IPS DF 6.9 (cell line): Measurements from ENCODE around the gene HKDC1.

Experiments
- DNase-seq: peaks from one replicate; pipeline ENCODE4 v3.0.0-alpha.2; 2013; ENCODE audit warnings: low read depth, low spot score
- H3K27ac ChIP-seq: one replicate; pipeline ENCODE4 v1.5.1; 2013; ENCODE audit warnings: low read length, control low read depth
- H3K27me3 ChIP-seq: 2 replicates; pipeline ENCODE4 v1.6.1; 2013; ENCODE audit warnings: mild to moderate bottlenecking, low read length; ENCODE audit not compliant: control insufficient read depth, insufficient read depth
- H3K36me3 ChIP-seq: 2 replicates; pipeline ENCODE4 v1.6.1; 2013; ENCODE audit warnings: low read length; ENCODE audit not compliant: control insufficient read depth, insufficient read depth
- H3K4me1 ChIP-seq: 2 replicates; pipeline ENCODE4 v1.6.1; 2013; ENCODE audit warnings: low read length; ENCODE audit not compliant: control insufficient read depth, insufficient read depth
- H3K4me3 ChIP-seq: 2 replicates; pipeline ENCODE4 v1.5.1; 2013; ENCODE audit warnings: mild to moderate bottlenecking, low read length
- H3K9me3 ChIP-seq: 2 replicates; pipeline ENCODE4 v1.6.1; 2013; ENCODE audit warnings: low read length, inconsistent platforms; ENCODE audit not compliant: control insufficient read depth, insufficient read depth
- WGBS: extraction: QIAGEN DNeasy Blood & Tissue Kit; methylation state at CpG from one replicate; pipeline ENCODE4 v1.1.7; 2013; ENCODE audit warnings: mixed read lengths, missing lambda C conversion rate; ENCODE audit not compliant: insufficient read length, insufficient coverage; 5-methylcytosine and 5-hydroxymethylcytosine counted together

Gene HKDC1

GRCh38 chr10:69229616-69229916, 9.4 kb downstream of the HKDC1 start:
- Histone ChIP-seq H3K4me1 (no peaks in the 10 kb centered on the region), H3K36me3 (no peaks in the 10 kb centered on the region), H3K9me3 (no peaks in the 10 kb centered on the region), H3K4me3 (no peak overlapping the region), H3K27ac (no peak overlapping the region), H3K27me3 (no peaks in the 10 kb centered on the region)
- no peak for DNase-seq
- no CpG with 5 or more reads among the region's 8 CpGs for WGBS

- no peak for DNase-seq
- WGBS, result no CpG with 5 or more reads among the region's 5 CpGs
- H3K4me3 ChIP-seq, result no peak overlapping the region
- H3K9me3 ChIP-seq, result no peaks in the 10 kb centered on the region
- no peaks in the 10 kb centered on the region for H3K36me3 ChIP-seq
- no peaks in the 10 kb centered on the region for H3K4me1 ChIP-seq
- no peak overlapping the region for H3K27ac ChIP-seq
- no peaks in the 10 kb centered on the region for H3K27me3 ChIP-seq
Measured at GRCh38 chr10:69230128-69230527, 10.0 kb downstream of the HKDC1 start.

- Histone ChIP-seq H3K36me3 (no peaks in the 10 kb centered on the region), H3K9me3 (no peaks in the 10 kb centered on the region), H3K27ac (no peak overlapping the region), H3K27me3 (no peaks in the 10 kb centered on the region), H3K4me1 (no peaks in the 10 kb centered on the region), H3K4me3 (no peak overlapping the region)
- DNase-seq, result no peak
- no CpG with 5 or more reads among the region's 9 CpGs for WGBS
Measured at GRCh38 chr10:69232252-69232651, 12.1 kb downstream of the HKDC1 start.

DNA sequence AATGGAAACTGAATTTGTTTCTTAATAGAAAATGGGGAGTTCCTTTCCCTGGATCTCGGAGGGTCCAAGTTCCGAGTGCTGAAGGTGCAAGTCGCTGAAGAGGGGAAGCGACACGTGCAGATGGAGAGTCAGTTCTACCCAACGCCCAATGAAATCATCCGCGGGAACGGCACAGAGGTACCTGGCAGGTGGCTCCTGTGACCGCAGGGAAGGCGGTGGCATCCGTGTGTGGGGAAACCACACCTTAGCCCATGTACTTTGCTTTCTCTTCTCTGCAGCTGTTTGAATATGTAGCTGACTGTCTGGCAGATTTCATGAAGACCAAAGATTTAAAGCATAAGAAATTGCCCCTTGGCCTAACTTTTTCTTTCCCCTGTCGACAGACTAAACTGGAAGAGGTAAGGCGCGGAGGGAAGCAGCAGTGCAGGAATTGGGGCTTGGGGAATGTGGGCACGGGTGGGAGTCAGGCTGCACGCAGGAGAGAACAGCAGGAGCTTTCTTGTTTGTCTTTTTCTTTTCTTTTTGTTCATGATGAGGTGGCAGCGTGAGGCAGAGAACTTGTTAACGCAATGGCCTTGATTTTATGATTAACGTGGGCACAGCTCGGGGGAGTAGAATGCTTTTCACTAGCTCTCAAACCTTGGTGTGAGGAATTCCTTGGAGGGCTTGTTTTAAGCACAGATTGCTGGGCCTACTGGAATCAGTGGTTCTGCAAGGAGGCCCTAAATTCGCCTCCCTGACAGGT, 12.8 kb downstream of the HKDC1 start:
- no peaks in the 10 kb centered on the region for H3K27me3 ChIP-seq
- H3K27ac ChIP-seq, result no peak overlapping the region
- no peak for DNase-seq
- no peaks in the 10 kb centered on the region for H3K9me3 ChIP-seq
- no peak overlapping the region for H3K4me3 ChIP-seq
- no peaks in the 10 kb centered on the region for H3K36me3 ChIP-seq
- no CpG with 5 or more reads among the region's 22 CpGs for WGBS
- H3K4me1 ChIP-seq, result no peaks in the 10 kb centered on the region

DNA sequence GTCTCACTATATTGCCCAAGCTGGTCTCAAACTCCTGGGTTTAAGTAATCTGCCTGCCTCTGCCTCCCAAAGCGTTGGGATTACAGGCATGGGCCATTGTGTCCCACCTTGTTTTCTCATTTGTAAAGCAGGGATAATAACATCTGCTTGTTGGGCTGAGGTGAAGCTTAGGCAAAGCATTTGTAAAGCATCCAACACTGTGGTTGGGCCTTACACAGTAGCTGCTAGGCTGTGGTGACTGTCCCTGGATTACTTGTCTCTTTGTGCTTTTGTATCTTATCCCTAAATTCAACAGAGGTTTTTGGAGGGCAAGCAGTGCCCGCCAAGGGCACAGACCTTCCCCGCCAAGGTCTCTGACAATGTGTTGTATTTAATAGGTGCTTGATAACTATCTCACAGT, 14.3 kb downstream of the HKDC1 start:
- H3K27me3 ChIP-seq, result no peaks in the 10 kb centered on the region
- H3K36me3 ChIP-seq, result no peaks in the 10 kb centered on the region
- no peak overlapping the region for H3K4me3 ChIP-seq
- no CpG with 5 or more reads among the region's 3 CpGs for WGBS
- DNase-seq, result no peak
- H3K4me1 ChIP-seq, result no peaks in the 10 kb centered on the region
- H3K9me3 ChIP-seq, result no peaks in the 10 kb centered on the region
- no peak overlapping the region for H3K27ac ChIP-seq

DNA sequence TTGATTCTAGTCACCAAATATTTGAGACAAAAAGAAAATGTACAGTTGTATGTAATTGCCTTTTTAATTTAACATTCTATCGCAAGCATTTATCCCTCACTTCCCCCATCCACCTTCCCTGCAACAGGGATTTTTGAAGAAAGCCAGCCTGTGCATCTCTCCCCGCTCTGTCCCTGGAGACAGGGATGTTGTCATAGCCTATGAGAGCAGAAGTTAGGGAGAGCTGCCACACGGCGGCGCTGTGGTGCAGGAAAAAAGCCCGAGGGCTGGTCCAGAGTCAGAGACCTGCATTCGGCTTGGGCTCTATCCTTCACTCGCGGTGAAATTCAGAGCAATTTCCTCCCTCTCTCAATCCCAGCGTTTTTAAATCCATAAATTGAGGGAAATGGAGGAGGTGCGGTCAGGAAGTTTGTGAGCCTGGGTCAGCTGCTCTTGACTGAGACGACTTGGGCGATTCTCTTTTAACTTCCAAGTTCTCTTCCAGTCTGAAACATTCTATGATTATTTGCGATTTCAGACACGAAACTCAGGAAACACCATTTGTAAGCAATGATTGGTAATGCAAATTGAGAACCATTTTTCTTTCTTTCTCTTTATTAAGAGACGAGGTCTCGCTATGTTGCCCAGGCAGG, 17.5 kb downstream of the HKDC1 start:
- no peaks in the 10 kb centered on the region for H3K36me3 ChIP-seq
- H3K27ac ChIP-seq, result no peak overlapping the region
- no peaks in the 10 kb centered on the region for H3K9me3 ChIP-seq
- DNase-seq, result peak; percentile 70
- H3K4me3 ChIP-seq, result no peak overlapping the region
- no CpG with 5 or more reads among the region's 17 CpGs for WGBS
- no peaks in the 10 kb centered on the region for H3K4me1 ChIP-seq
- H3K27me3 ChIP-seq, result no peaks in the 10 kb centered on the region

DNA sequence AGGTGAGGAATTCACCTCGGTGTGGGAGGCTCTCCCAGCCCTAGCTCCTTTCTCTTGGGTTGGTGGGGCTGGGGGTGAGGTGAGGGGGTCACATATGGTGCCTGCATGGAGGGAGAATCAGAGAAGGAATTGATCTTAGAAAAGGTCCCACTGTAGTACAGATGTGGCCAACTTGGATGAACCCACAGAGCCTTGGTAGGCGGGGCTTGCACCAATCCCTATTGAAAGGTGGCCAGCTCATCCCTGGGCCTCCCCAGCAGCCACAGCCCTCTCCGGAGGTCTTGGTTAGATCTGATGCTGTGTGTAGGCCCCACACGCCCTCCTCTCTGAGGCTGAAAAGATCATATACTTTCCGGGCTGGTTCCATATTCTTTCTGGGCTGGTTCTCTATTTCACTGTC, 19.0 kb downstream of the HKDC1 start:
- no CpG with 5 or more reads among the region's 5 CpGs for WGBS
- H3K36me3 ChIP-seq, result no peaks in the 10 kb centered on the region
- no peak overlapping the region for H3K27ac ChIP-seq
- DNase-seq, result no peak
- no peak overlapping the region for H3K4me3 ChIP-seq
- H3K27me3 ChIP-seq, result no peaks in the 10 kb centered on the region
- H3K4me1 ChIP-seq, result no peaks in the 10 kb centered on the region; the same call in 1 of the 2 replicates
- no peaks in the 10 kb centered on the region for H3K9me3 ChIP-seq

DNA sequence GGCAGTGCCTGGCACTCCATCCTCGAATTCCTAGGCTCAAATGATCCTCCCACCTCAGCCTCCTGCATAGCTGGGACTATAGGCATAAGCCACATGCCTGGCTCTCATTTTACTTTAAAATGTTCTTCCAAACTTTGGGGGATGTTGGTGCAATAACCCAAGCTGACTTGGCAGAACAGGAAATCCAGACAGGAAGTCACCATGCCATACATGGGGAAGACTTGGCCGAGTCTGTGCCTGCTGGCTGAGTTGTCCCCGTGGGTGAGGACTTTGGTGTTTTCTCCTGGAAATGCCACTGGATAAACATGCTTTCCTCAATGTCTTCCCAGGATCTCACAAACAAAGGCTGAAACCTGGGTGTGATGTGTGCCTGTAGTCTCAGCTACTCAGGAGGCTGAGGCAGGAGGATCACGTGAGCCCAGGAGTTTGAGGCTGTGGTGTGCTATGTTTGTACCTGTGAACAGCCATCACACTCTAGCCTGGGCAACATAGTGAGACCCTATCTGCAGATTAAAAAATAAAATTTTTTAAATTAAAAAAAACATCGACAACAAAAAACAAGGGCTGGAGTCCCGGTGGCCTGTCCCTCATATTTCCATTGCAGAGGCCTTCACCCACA, 19.8 kb downstream of the HKDC1 start:
- DNase-seq, result no peak
- Histone ChIP-seq H3K27me3 (no peaks in the 10 kb centered on the region), H3K27ac (no peak overlapping the region), H3K4me3 (no peak overlapping the region), H3K4me1 (no peaks in the 10 kb centered on the region; the same call in 1 of the 2 replicates), H3K9me3 (no peaks in the 10 kb centered on the region), H3K36me3 (no peaks in the 10 kb centered on the region)
- no CpG with 5 or more reads among the region's 6 CpGs for WGBS

DNA sequence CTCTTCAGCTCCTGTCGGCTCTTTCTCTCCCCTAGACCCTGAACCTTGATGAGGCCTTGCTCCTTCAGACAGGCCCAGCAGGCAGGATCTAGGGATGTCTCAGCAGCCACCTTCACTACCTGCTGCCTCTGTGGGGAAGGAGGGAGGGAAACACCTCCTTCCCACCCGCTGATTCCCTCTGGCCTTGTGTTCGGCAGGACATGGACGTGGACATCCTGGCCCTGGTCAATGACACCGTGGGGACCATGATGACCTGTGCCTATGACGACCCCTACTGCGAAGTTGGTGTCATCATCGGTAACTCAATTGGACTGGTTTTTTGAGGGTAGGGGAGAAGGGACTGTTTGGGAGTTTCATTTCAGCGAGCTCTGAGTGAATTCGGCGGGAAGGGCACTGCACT, 20.3 kb downstream of the HKDC1 start:
- Histone ChIP-seq H3K27me3 (no peaks in the 10 kb centered on the region), H3K4me1 (no peaks in the 10 kb centered on the region; the same call in 1 of the 2 replicates), H3K9me3 (no peaks in the 10 kb centered on the region), H3K4me3 (no peak overlapping the region), H3K27ac (no peak overlapping the region), H3K36me3 (no peaks in the 10 kb centered on the region)
- DNase-seq, result no peak
- no CpG with 5 or more reads among the region's 11 CpGs for WGBS

- no CpG with 5 or more reads among the region's 7 CpGs for WGBS
- Histone ChIP-seq H3K9me3 (no peaks in the 10 kb centered on the region), H3K27me3 (no peaks in the 10 kb centered on the region), H3K36me3 (no peaks in the 10 kb centered on the region), H3K27ac (no peak overlapping the region), H3K4me1 (peaks cover 1% of the 10 kb centered on the region; the same call in 1 of the 2 replicates), H3K4me3 (no peak overlapping the region)
- no peak for DNase-seq
Measured at GRCh38 chr10:69241575-69241974, 21.4 kb downstream of the HKDC1 start.
